CD14-positive monocyte (primary cell): ENCODE results near the gene NDUFA13. TPM values are rescaled to one million over a fixed set of nuclear protein-coding genes. Genes with fewer than 3 reads are reported as not detected.

Experiments
- DNase-seq, 3 donors: peaks; one replicate each; pipeline ENCODE4 v3.0.0-alpha.2; 2011 to 2022
- H2AFZ ChIP-seq: 2 replicates; pipeline ENCODE4 v1.6.0; 2012; ENCODE audit warnings: mild to moderate bottlenecking, low read depth, low read length, inconsistent platforms; ENCODE audit not compliant: insufficient read depth, poor library complexity, severe bottlenecking
- H3K27ac ChIP-seq, 2 donors: 1 replicate in 1 of 2; 2 replicates in 1 of 2; pipeline ENCODE4 v1.5.1; 2012 to 2013; ENCODE audit warnings: low read length in 2 of 2, control low read depth in 1 of 2, inconsistent platforms in 1 of 2, low read depth in 1 of 2, mild to moderate bottlenecking in 1 of 2
- H3K27me3 ChIP-seq, 2 donors: one replicate each; pipeline versions ENCODE4 v1.6.0 to v1.6.1; 2011 to 2013; ENCODE audit warnings: low read length in 2 of 2; ENCODE audit not compliant: control insufficient read depth in 2 of 2, insufficient read depth in 2 of 2
- H3K36me3 ChIP-seq, 2 donors: replicated peaks in 1 of 2; 1 replicate in 1 of 2; 2 replicates in 1 of 2; pipeline versions ENCODE4 v1.5.1 to v1.6.1; 2012 to 2013; ENCODE audit warnings: low read length in 2 of 2, control low read depth in 1 of 2, inconsistent platforms in 1 of 2, mild to moderate bottlenecking in 1 of 2; ENCODE audit not compliant: insufficient read depth in 2 of 2, control insufficient read depth in 1 of 2
- H3K4me1 ChIP-seq, 2 donors: 1 replicate in 1 of 2; 2 replicates in 1 of 2; pipeline versions ENCODE4 v1.5.1 to v1.6.1; 2012 to 2013; ENCODE audit warnings: low read length in 2 of 2, control low read depth in 1 of 2, inconsistent platforms in 1 of 2, mild to moderate bottlenecking in 1 of 2, moderate library complexity in 1 of 2; ENCODE audit not compliant: insufficient read depth in 2 of 2, control insufficient read depth in 1 of 2
- H3K4me2 ChIP-seq: replicated peaks from 2 replicates; pipeline ENCODE3; 2012; ENCODE audit warnings: low read length, moderate library complexity, mild to moderate bottlenecking; ENCODE audit not compliant: poor library complexity, severe bottlenecking; ENCODE audit errors: extremely low read depth
- H3K4me3 ChIP-seq, 3 experiments: fragments of 200-600 bp in 1 of 3; sonication (generic) in 1 of 3; replicated peaks in 1 of 3; 1 replicate in 2 of 3; 2 replicates in 1 of 3; pipeline ENCODE4 v1.5.1; 2011 to 2013; ENCODE audit warnings: low read length in 3 of 3, mild to moderate bottlenecking in 3 of 3, control low read depth in 2 of 3, low read depth in 2 of 3, inconsistent platforms in 1 of 3, moderate library complexity in 1 of 3
- H3K79me2 ChIP-seq: 2 replicates; pipeline ENCODE4 v1.6.0; 2012; ENCODE audit warnings: mild to moderate bottlenecking, control low read depth, inconsistent platforms, low read length, moderate library complexity; ENCODE audit not compliant: insufficient read depth
- H3K9ac ChIP-seq: 2 replicates; pipeline ENCODE4 v1.6.0; 2017; ENCODE audit warnings: low read length, mild to moderate bottlenecking; ENCODE audit not compliant: insufficient read depth, poor library complexity, severe bottlenecking
- H3K9me3 ChIP-seq, 2 donors: replicated peaks in 1 of 2; 1 replicate in 1 of 2; 2 replicates in 1 of 2; pipeline versions ENCODE4 v1.5.1 to v1.6.1; 2012 to 2013; ENCODE audit warnings: low read length in 2 of 2, control low read depth in 1 of 2; ENCODE audit not compliant: control insufficient read depth in 1 of 2, insufficient read depth in 1 of 2
- H4K20me1 ChIP-seq: 2 replicates; pipeline ENCODE4 v1.6.0; 2012; ENCODE audit warnings: mild to moderate bottlenecking, low read length, control low read depth, moderate library complexity; ENCODE audit not compliant: insufficient read depth
- H3K27ac Mint-ChIP-seq, 7 donors: one replicate each; pipeline ENCODE4 v1.8.0; 2020; ENCODE audit warnings: mild to moderate bottlenecking in 7 of 7, mixed read lengths in 7 of 7, moderate library complexity in 6 of 7, inconsistent platforms in 2 of 7
- H3K27me3 Mint-ChIP-seq, 3 donors: one replicate each; pipeline ENCODE4 v1.8.0; 2021 to 2022; ENCODE audit warnings: low read depth in 3 of 3, mild to moderate bottlenecking in 3 of 3, mixed read lengths in 3 of 3, moderate library complexity in 3 of 3, inconsistent platforms in 1 of 3
- H3K36me3 Mint-ChIP-seq, 2 donors: one replicate each; pipeline ENCODE4 v1.8.0; 2020; ENCODE audit warnings: mixed read lengths in 2 of 2, inconsistent platforms in 1 of 2, mild to moderate bottlenecking in 1 of 2
- H3K4me1 Mint-ChIP-seq: one replicate; pipeline ENCODE4 v1.8.0; 2020; ENCODE audit warnings: mild to moderate bottlenecking, mixed read lengths
- H3K4me3 Mint-ChIP-seq, 2 donors: one replicate each; pipeline ENCODE4 v1.8.0; 2020; ENCODE audit warnings: mild to moderate bottlenecking in 2 of 2, mixed read lengths in 2 of 2, moderate library complexity in 1 of 2
- H3K9me3 Mint-ChIP-seq, 7 donors: one replicate each; pipeline ENCODE4 v1.8.0; 2020 to 2022; ENCODE audit warnings: mixed read lengths in 7 of 7, mild to moderate bottlenecking in 6 of 7, moderate library complexity in 6 of 7, inconsistent platforms in 2 of 7
- CTCF ChIP-seq: fragments of 200-600 bp; IDR thresholded peaks from one replicate; pipeline ENCODE4 v1.8.0; 2022; ENCODE audit warnings: antibody characterized with exemption, mild to moderate bottlenecking
- WGBS: methylation state at CpG from one replicate; pipeline ENCODE4 v1.1.5; 2013; ENCODE audit warnings: missing lambda C conversion rate; ENCODE audit not compliant: insufficient coverage; 5-methylcytosine and 5-hydroxymethylcytosine counted together
- intact Hi-C, 2 donors: fragments of 100-400 bp; cut with micrococcal nuclease; formaldehyde crosslinking; loops; one replicate each; pipeline versions ENCODE4 v1.15.0 to v1.15.1; 2023
- polyA plus RNA-seq, 3 donors: library from polyadenylated mRNA; depleted of rRNA in 1 of 3; unstranded in 2 of 3; stranded (reverse) in 1 of 3; fragments of 300-500 nt in 2 of 3; fragments of >200 nt in 1 of 3; fragmentation: Illumina TruSeq in 2 of 3; gene quantifications; 1 replicate in 2 of 3; 2 replicates in 1 of 3; pipeline ENCODE4 v1.2.3, GENCODE V29; 2012 to 2021

Gene NDUFA13
- polyA plus RNA-seq, 3 donors = 86.7 to 433 (median 361) TPM

- WGBS = 95% methylated on average over 17 of the region's 23 CpGs
- Histone ChIP-seq H3K79me2 (peaks cover 38% of the 10 kb centered on the region), H3K9ac (no peak overlapping the region), H3K36me3 (peaks cover 54 to 69% of the 10 kb centered on the region in 2 donors), H3K27me3 (no peaks in the 10 kb centered on the region), H3K4me2 (no peak overlapping the region), H3K9me3 (no peaks in the 10 kb centered on the region), H4K20me1 (peaks cover 51% of the 10 kb centered on the region), H2AFZ (no peak overlapping the region), H3K4me3 (no peak overlapping the region), H3K27ac (no peak overlapping the region), H3K4me1 (no peaks in the 10 kb centered on the region)
- H3K36me3 Mint-ChIP-seq = peaks cover 44 to 79% of the 10 kb centered on the region in 2 donors
- intact Hi-C loops = no loop called here
- H3K27ac Mint-ChIP-seq = peak overlapping the region in 1 of 7 donors; percentile 35
- peaks cover 0 to 2% (median 0%) of the 10 kb centered on the region in 3 donors for H3K27me3 Mint-ChIP-seq
- H3K4me1 Mint-ChIP-seq = peaks cover 3% of the 10 kb centered on the region
- no peak overlapping the region for H3K4me3 Mint-ChIP-seq
- no peaks in the 10 kb centered on the region for H3K9me3 Mint-ChIP-seq
- no peak for DNase-seq
- no peak for TF ChIP-seq CTCF
These were observed 9.8 kb downstream of the NDUFA13 start for GRCh38 chr19:19525611-19526380.

GRCh38 chr19:19526581-19527370 is 10.8 kb downstream of the NDUFA13 start:
- H3K36me3 ChIP-seq = peaks cover 54 to 67% of the 10 kb centered on the region in 2 donors
- H3K36me3 Mint-ChIP-seq = peaks cover 44 to 74% of the 10 kb centered on the region in 2 donors
- no peak overlapping the region for H3K27ac ChIP-seq
- intact Hi-C loops = no loop called here
- no peak overlapping the region for H3K27ac Mint-ChIP-seq
- H3K4me2 ChIP-seq = no peak overlapping the region
- H3K4me1 Mint-ChIP-seq = no peaks in the 10 kb centered on the region
- no peaks in the 10 kb centered on the region for H3K9me3 ChIP-seq
- H2AFZ ChIP-seq = no peak overlapping the region
- H3K27me3 ChIP-seq = no peaks in the 10 kb centered on the region
- peaks cover 0 to 2% (median 0%) of the 10 kb centered on the region in 3 donors for H3K27me3 Mint-ChIP-seq
- no peak overlapping the region for H3K4me3 ChIP-seq
- no peak overlapping the region for H3K4me3 Mint-ChIP-seq
- H3K9ac ChIP-seq = no peak overlapping the region
- DNase-seq = no peak
- TF ChIP-seq CTCF = no peak
- no peaks in the 10 kb centered on the region for H3K4me1 ChIP-seq
- H3K79me2 ChIP-seq = peaks cover 29% of the 10 kb centered on the region
- WGBS = 90% methylated on average over 12 of the region's 28 CpGs
- no peaks in the 10 kb centered on the region for H3K9me3 Mint-ChIP-seq
- H4K20me1 ChIP-seq = peaks cover 50% of the 10 kb centered on the region
